GM12872 (cell line): ENCODE results near the gene PLD1.

Experiments
- TF ChIP-seq, protein P1 (sequence below): IDR thresholded peaks from 3 replicates; pipeline ENCODE4 v1.5.1; 2011; ENCODE audit warnings: low read depth, mild to moderate bottlenecking, low read length, moderate library complexity; ENCODE audit not compliant: insufficient read depth

Gene PLD1

DNA sequence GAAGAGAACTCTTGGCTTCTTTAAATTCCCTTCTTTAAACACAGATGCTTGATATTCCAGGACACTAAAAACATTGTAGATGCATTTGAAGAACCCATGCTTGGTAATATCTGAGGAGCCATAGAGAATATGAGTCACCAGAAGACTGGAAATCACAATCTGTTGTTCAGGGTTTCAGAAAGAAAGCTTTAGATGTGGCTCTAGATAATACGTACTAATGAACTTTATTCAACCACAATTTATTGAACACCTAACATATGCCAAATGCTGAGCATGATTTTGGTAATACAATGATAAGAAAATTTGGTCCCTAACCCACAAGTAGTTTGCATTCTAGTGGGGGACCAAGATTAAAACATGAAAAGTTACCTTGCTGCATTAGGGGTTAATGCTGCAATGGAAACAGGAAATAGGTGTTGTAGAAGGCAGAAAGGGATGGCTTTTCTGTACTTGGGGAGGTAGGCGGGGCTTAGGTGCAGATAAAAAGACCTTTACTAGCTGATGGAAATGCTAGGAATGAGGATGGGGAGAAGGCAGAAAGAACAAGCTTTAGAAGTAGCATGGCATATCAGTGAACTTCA is 11.6 kb upstream of the PLD1 start:
- TF ChIP-seq, protein P1, sequence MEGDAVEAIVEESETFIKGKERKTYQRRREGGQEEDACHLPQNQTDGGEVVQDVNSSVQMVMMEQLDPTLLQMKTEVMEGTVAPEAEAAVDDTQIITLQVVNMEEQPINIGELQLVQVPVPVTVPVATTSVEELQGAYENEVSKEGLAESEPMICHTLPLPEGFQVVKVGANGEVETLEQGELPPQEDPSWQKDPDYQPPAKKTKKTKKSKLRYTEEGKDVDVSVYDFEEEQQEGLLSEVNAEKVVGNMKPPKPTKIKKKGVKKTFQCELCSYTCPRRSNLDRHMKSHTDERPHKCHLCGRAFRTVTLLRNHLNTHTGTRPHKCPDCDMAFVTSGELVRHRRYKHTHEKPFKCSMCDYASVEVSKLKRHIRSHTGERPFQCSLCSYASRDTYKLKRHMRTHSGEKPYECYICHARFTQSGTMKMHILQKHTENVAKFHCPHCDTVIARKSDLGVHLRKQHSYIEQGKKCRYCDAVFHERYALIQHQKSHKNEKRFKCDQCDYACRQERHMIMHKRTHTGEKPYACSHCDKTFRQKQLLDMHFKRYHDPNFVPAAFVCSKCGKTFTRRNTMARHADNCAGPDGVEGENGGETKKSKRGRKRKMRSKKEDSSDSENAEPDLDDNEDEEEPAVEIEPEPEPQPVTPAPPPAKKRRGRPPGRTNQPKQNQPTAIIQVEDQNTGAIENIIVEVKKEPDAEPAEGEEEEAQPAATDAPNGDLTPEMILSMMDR: no peak

DNA sequence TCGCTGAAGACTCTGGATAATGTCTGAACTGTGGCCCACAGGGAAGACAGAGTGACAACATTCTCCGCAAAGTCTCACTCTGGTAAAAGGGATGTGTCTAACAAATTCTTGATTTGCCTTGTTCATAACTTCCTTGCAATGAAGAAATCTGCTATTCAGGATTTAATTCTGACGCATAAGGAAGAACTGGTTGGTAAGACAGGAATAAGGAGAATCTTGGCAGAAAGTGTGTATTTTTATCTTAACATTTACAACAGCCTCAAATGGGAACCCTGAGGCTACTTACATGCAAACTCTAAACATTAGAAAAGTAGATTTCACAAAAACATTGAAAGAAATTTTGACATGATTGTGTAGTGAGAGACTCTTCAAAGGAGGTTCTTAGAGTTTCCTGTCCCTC is 10.8 kb upstream of the PLD1 start:
- TF ChIP-seq, protein P1: no peak

DNA sequence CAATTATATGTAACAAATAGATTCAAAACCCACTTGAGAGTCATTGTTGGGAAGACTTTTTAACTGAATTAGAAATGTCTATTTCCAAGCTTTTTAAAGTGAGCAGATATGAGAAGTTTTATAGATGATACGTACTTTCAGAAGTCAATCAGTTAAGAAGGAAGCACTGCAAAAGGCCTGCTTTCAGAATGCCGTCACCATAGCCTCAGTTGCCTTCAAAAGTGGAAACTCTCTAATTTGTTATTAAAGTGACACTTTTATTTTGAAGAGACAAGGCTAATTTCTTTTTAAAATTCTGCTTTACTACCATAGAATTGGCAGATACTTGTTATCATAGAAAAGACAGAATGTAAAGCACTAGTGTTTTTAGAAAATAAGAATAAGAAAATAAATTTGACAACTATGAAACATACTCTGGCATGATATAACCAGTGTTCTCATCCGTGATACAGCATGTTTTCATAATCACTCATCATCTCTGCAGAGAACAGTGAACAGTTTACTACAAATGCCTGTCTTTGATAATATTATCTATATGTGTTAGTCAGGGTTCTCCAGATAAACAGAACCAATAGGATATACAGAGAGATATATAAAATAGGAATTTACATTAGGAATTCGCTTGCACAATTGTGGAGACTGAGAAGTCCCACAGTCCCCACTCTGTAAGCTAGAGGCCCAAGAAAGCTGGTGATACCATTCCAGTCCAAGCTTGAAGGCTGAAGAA is 7.0 kb upstream of the PLD1 start:
- TF ChIP-seq, protein P1: no peak

DNA sequence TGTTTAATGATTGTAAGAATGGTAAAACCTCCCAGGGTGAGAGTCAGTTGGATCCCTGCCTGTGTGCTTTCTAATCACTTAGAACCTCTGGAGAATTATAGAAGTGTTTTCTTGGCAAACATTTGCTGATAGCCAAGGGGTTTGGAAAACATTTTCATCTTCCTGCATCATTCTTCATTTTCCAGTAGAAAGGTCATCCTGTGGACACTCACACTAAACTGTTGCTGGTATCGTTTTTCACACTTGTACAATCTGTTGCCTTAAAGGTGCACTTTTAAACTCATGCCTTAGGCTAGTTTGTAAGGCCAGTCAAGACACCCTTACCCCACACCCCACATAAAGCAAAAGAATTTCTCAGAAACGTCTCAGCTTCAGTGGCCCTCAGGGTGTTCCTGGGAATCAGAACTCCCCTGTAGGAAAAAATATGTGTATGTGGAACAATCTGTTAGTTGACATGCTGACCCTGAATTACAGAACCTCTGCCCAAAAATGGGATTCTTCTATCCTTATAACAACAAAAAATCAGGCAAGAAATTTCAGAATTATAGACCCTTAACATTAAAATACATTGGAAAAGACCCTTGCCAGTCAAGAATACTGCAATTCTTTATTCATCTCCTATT is 5.8 kb upstream of the PLD1 start:
- TF ChIP-seq, protein P1: no peak

DNA sequence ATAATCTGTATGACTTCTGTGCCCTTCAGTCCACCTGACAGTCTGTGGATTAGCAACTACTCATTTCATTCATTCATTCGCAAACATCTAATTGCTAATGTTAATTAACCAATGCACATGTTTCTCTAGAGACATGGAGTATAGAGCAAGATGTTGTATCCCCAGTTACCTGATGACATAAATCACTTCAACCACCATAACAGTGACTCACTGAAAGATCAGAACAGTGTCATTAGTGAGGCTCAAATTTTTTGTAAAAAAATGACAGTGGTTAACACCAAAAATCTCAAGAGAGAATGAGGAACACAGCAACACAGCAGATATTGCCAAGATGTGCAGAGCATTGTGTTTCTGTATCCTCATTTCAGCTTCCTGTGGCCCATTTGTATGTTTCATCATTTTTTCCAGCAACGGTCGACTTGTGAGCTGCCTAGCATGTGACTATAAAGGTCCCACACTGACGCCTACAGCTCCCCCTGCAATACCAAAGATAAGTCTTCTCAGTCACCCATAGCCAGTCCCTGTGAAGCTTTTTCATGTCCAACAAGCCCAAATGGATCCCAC is 3.7 kb upstream of the PLD1 start:
- TF ChIP-seq, protein P1: peak; percentile 15; the same call in 1 of the 3 replicates

DNA sequence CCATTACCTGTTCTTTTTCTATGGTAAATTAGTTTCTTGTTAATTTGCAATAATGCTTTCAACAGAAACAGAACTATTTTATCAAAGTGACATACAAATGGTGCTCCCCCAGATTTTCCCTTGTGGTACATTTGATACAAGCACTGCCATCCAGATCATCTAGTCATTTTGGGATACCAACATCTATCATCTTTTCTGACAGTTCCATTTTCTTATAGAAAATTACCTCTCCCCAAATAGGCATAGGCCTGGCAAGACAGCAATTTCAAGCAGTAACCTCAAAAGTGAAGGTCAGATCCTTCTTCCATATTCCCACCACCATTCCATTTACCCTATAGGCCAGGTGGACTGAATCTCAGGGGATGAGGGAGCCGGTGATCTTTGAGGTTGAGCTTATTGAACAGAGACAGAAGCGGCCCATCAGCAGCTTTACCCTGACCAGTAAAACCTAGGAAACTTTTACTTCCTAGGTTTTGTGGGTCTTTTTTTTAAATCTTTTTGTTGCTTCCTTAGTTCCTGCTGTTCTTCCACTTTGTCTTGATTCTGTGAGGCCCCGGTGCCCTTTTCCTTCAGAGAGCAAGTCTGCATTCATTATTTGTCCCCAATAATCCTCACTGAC is 3.1 kb upstream of the PLD1 start:
- TF ChIP-seq, protein P1: no peak

DNA sequence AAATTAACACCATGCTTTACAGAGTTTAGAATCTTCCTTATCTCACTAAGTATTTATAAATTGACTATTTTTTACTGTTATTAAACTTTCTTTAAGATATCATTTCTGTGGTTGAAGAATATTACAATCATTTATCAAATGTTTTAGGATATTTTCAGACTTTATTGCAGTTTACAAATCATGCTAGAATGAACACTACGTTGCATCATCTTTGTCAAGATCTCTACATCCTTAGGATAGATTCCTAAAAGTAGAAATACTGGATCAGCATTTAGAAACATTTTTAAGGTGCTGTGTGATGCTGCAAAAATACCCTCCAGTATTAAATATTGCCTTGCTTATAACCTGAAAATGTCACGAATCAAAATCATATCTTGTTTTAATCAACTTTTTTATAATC is 2.5 kb upstream of the PLD1 start:
- TF ChIP-seq, protein P1: no peak
